Epithelial cell of esophagus (primary cell): ENCODE data around the gene PIP5K1C.

Experiments used
- DNase-seq: peaks from one replicate; pipeline ENCODE4 v3.0.0; 2010; ENCODE audit warnings: low read depth
- H3K4me3 ChIP-seq: 2 replicates; pipeline ENCODE4 v1.5.1; 2011; ENCODE audit warnings: mild to moderate bottlenecking, low read length, control low read depth
- TF ChIP-seq, protein P1 (sequence below): IDR thresholded peaks from 2 replicates; pipeline ENCODE4 v1.5.1; 2011; ENCODE audit warnings: low read depth, mild to moderate bottlenecking, low read length, control low read depth, inconsistent platforms; ENCODE audit not compliant: insufficient read depth; ENCODE audit errors: missing control alignments

PIP5K1C gene

DNA sequence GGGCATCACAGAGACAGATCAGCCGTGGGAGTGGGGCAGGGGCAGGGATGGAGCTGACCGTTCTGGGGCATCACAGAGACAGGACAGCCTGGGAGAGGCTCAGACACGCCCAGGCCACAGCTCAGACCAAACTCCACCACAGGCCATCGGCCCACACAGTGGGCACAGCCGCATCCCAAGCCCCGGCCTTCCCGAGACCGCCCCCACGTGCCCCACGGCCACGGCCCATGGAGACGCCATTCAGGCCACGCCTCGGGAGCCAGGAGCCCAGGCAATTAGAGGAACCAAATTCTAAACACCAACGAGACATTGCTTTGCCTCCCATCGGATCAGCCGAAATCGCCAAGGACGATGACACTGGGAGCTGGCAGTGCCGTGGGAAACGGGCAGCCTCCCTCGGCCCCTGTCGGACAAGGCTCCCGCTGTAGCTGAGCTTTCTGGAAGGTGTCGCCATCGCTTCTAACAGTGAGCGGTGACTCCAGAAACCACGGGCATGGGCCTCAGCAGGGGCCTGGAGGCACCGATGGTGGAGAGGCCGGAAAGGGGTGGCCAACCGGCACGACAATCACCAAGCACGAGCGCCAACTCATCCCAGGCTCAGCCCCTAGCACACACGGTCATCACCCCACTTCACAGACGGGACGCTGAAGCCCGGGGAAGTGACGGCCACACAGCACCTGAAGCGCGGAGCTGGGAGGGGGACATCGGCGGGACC is 2.4 kb downstream of the PIP5K1C start:
- TF ChIP-seq, protein P1, sequence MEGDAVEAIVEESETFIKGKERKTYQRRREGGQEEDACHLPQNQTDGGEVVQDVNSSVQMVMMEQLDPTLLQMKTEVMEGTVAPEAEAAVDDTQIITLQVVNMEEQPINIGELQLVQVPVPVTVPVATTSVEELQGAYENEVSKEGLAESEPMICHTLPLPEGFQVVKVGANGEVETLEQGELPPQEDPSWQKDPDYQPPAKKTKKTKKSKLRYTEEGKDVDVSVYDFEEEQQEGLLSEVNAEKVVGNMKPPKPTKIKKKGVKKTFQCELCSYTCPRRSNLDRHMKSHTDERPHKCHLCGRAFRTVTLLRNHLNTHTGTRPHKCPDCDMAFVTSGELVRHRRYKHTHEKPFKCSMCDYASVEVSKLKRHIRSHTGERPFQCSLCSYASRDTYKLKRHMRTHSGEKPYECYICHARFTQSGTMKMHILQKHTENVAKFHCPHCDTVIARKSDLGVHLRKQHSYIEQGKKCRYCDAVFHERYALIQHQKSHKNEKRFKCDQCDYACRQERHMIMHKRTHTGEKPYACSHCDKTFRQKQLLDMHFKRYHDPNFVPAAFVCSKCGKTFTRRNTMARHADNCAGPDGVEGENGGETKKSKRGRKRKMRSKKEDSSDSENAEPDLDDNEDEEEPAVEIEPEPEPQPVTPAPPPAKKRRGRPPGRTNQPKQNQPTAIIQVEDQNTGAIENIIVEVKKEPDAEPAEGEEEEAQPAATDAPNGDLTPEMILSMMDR = no peak
- H3K4me3 ChIP-seq = no peak overlapping the region

DNA sequence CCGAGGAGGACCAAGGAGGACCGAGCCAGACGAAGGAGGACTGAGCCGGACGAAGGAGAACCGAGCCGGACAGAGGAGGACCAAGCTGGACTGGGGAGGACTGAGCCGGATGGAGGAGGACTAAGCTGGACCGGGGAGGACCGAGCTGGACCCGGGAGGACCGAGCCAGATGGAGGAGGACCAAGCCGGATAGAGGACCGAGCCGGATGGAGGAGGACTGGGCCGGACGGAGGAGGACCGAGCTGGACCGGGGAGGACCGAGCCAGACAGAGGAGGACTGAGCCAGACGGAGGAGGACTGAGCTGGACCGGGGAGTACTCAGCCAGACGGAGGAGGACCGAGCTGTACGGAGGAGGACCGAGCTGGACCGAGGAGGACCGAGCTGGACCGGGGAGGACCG is 3.2 kb downstream of the PIP5K1C start:
- TF ChIP-seq, protein P1 = no peak
- no peak overlapping the region for H3K4me3 ChIP-seq
- DNase-seq = no peak

More for the DNA sequence above, 2.4 kb downstream of the PIP5K1C start:
- no peak for DNase-seq

DNA sequence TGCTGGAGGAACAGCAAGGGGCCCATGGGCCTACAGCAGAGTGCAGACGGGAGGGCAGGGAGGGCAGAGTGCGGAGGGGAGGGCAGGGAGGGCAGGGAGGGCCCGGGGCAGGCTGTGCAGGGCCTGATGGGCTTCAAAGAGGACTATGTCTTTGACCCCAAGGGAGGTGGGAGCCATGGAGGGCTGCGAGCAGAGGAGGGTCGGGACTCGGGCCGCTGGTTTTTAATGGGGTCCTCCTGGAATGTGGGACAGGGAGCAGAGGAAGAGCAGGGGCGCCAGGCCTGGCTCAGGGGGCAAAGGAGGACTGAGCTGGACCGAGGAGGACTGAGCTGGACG is 3.6 kb downstream of the PIP5K1C start:
- no peak for DNase-seq
- TF ChIP-seq, protein P1 = no peak
- H3K4me3 ChIP-seq = no peak overlapping the region

DNA sequence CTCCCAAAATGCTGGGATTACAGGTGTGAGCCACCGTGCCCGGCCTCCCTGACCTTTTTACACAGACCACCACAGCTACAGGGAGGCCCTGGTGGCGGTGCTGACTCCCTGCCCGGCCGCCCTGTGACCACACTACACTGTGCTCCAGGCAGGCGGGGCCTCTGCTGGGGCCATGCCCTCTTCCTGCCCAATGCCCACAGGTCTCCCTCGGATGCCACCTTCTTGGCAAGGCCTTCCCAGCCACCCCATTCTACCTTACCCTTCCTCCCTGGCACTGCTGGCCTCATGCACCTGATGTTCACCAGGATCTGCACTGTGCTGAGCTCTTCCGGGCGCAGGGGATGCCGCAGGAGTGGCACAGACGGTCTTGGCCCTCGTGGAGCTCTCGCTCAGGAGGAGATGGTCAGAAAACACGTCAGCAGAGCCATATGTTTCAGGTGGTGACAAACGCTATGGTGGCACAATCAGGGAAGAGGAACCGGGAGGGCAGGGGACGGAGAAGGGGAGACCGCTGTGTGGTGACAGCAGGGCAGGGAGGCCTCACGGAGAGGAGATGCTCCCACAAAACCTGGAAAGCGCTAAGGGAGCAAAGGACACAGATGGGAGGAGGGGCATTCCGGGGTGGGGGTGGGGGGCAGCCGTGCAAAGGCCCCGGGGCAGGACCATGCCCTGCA is 4.1 kb downstream of the PIP5K1C start:
- TF ChIP-seq, protein P1 = no peak
- DNase-seq = no peak

DNA sequence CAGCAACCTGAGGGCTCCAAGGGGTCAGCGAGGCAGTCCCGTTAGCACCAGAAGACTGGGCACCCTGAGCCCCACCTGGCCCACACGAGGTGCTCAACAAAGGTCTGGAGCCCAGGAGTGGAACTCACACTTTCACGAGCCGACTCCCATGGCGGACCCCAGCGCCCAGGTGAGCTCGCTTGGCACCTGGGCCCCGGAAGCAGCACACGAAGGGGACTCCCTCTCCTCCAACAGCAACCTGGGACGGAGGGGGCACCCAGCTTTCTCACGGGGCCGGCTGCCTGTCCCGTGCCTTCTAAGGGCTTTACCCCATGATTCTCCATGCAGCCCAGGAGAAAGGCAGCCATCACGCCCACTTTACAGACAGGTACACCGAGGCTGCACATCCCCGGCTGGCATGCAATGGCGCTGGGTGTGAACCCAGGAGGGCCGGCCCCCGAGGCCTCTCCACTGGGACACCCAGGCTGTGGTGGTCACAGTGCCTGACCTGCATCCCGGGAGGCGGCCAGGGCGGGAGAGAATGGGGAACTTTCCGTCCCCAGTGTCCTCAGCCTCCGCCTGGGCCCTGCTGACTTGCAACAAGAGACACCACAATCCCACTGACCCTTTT is 5.0 kb downstream of the PIP5K1C start:
- DNase-seq = no peak
- TF ChIP-seq, protein P1 = no peak
- H3K4me3 ChIP-seq = no peak overlapping the region

More for the DNA sequence above, 4.1 kb downstream of the PIP5K1C start:
- no peak overlapping the region for H3K4me3 ChIP-seq

DNA sequence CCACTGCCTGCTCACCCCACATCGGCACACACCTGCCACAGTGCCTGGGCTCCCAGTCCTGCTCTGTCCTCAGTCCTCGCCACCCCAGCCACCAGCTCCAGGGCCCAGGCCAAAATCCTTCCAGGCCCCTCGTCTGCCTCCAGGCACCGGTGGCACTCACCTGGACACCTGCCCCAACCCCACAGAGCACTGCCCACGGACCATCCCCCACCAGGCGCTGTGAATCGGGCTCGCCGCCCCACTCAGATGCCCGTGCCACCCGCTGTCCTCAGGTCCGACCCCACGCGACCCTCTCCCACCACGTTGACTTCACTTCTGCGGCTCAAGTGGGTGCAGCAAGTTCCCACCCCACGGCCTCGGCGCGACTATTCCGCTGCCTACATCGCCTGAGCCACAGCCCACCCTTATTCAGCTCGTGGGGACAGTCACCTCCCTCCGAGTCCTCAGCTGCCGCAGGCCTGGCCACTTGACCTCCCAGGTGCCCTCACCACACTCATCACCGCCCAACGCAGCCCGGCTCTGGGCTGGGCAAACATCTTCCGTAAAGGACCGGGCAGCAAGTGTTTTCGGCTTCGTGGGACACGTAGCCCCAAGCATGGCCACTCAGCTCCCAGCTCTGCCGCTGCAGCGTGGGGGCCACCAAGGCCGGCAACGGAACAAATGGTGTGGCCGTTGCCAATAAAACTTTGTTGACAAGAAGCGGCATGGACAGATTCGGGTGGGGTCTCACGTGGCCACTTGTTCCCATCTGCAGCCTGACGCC is 5.7 kb downstream of the PIP5K1C start:
- no peak overlapping the region for H3K4me3 ChIP-seq
- TF ChIP-seq, protein P1 = no peak
- no peak for DNase-seq
